Fibroblast of the conjunctiva (primary cell): ENCODE data around the gene ZDHHC9.

Experiments
- DNase-seq: peaks from one replicate; pipeline ENCODE4 v3.0.0-alpha.2; 2010; ENCODE audit warnings: low read depth

Gene ZDHHC9

GRCh38 chrX:129762448-129762847 lies 81.2 kb downstream of the ZDHHC9 start:
- DNase-seq, result no peak

GRCh38 chrX:129761596-129761995 lies 82.1 kb downstream of the ZDHHC9 start:
- no peak for DNase-seq

GRCh38 chrX:129760981-129761380 lies 82.7 kb downstream of the ZDHHC9 start:
- DNase-seq, result no peak

GRCh38 chrX:129760155-129760554 lies 83.5 kb downstream of the ZDHHC9 start:
- no peak for DNase-seq

GRCh38 chrX:129759576-129760061 lies 84.1 kb downstream of the ZDHHC9 start:
- no peak for DNase-seq

GRCh38 chrX:129755779-129756650 lies 87.7 kb downstream of the ZDHHC9 start:
- DNase-seq, result no peak

GRCh38 chrX:129754056-129755024 lies 89.3 kb downstream of the ZDHHC9 start:
- no peak for DNase-seq
